ENCODE data around the gene RFPL4A.

RFPL4A gene

GRCh38 chr19:55811340-55811739 lies 52.4 kb downstream of the RFPL4A start:
- H3F3A ChIP-seq (ENCODE audit: insufficient read depth, low read length): no peaks in the 10 kb centered on the region
- no peaks in the 10 kb centered on the region for H3K27me3 ChIP-seq (replicated peaks; ENCODE audit: insufficient read depth, low read length)
- no peaks in the 10 kb centered on the region for H3K9me3 ChIP-seq (replicated peaks; ENCODE audit: insufficient read depth, low read length)
- H3K4me3 ChIP-seq (ENCODE audit: low read length): no peak overlapping the region
- H3K9me2 ChIP-seq (replicated peaks; ENCODE audit: insufficient read depth, low read length): no peaks in the 10 kb centered on the region
- TF ChIP-seq EZH2 (optimal IDR thresholded peaks at IDR 0.05; ENCODE audit: low read depth, low read length) (no peak), EZH2phosphoT487 (IDR thresholded peaks at IDR 0.05; ENCODE audit: low read length) (no peak), CTCF (IDR thresholded peaks at IDR 0.05; ENCODE audit: low read length) (no peak)
- H2AFZ ChIP-seq (ENCODE audit: low read length): no peak overlapping the region
- H3K79me2 ChIP-seq (ENCODE audit: low read length): no peaks in the 10 kb centered on the region
- DNase-seq: no peak
- no peak overlapping the region for H3K4me2 ChIP-seq (ENCODE audit: low read depth, low read length)
- no peak overlapping the region for H3K9ac ChIP-seq (ENCODE audit: low read length)
- no peaks in the 10 kb centered on the region for H3K36me3 ChIP-seq (replicated peaks; ENCODE audit: insufficient read depth, low read length)
- no peaks in the 10 kb centered on the region for H4K20me1 ChIP-seq (ENCODE audit: insufficient read depth, low read length)
- peaks cover 7% of the 10 kb centered on the region; the same call in 1 of the 2 replicates for H3K4me1 ChIP-seq (ENCODE audit: low read length)
- H3K27ac ChIP-seq (ENCODE audit: low read length): no peak overlapping the region

GRCh38 chr19:55812449-55812848 lies 53.6 kb downstream of the RFPL4A start:
- Histone ChIP-seq H3K9me3 (replicated peaks; ENCODE audit: insufficient read depth, low read length) (no peaks in the 10 kb centered on the region), H3K4me3 (ENCODE audit: low read length) (no peak overlapping the region), H3K9ac (ENCODE audit: low read length) (no peak overlapping the region), H3K79me2 (ENCODE audit: low read length) (no peaks in the 10 kb centered on the region), H3F3A (ENCODE audit: insufficient read depth, low read length) (no peaks in the 10 kb centered on the region), H3K36me3 (replicated peaks; ENCODE audit: insufficient read depth, low read length) (no peaks in the 10 kb centered on the region), H4K20me1 (ENCODE audit: insufficient read depth, low read length) (no peaks in the 10 kb centered on the region), H3K27me3 (replicated peaks; ENCODE audit: insufficient read depth, low read length) (no peaks in the 10 kb centered on the region), H3K4me2 (ENCODE audit: low read depth, low read length) (no peak overlapping the region), H2AFZ (ENCODE audit: low read length) (no peak overlapping the region), H3K9me2 (replicated peaks; ENCODE audit: insufficient read depth, low read length) (no peaks in the 10 kb centered on the region), H3K4me1 (ENCODE audit: low read length) (peaks cover 12% of the 10 kb centered on the region; the same call in 1 of the 2 replicates), H3K27ac (ENCODE audit: low read length) (no peak overlapping the region)
- DNase-seq: no peak
- TF ChIP-seq CTCF (IDR thresholded peaks at IDR 0.05; ENCODE audit: low read length) (no peak), EZH2 (optimal IDR thresholded peaks at IDR 0.05; ENCODE audit: low read depth, low read length) (no peak), EZH2phosphoT487 (IDR thresholded peaks at IDR 0.05; ENCODE audit: low read length) (no peak)

Data from MM.1S (cell line).